Limb (tissue), 2 donors: ENCODE results near the gene ROBO2.
A peak's percentile ranks its signal among the peaks of the same experiment; 100 is the strongest.
"Not testable (repeated sequence)": the region's sequence is repeated elsewhere in the genome, so short reads cannot be mapped to it uniquely, and the experiment has no call there.

Experiments used
- DNase-seq, 2 donors: peaks; one replicate each; pipeline ENCODE4 v3.0.0-alpha.2; 2016; ENCODE audit errors: extremely low spot score in 2 of 2

ROBO2 gene

DNA sequence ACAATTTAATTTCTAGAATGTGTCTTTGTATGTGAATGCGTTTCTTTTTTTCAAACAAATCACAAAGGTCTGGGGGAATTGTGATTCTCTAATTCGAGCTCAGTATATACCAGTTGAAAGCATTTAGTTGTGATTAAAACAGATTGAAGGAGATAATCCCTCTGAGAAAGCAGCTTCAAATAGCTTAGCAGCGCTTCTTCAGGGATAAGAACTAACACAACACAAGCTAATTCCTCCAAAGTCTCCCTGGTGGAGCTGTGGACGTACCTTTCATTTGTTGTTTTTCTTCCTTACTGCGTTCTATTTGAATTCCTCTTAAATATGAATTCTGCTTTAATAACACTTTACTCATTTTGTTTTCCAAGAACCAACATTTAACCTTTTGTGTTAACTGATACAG is 286.7 kb downstream of the ROBO2 start:
- DNase-seq: no peak

GRCh38 chr3:77328690-77329089 is 288.8 kb downstream of the ROBO2 start:
- DNase-seq: peak in 1 of 2 donors; percentile 24

DNA sequence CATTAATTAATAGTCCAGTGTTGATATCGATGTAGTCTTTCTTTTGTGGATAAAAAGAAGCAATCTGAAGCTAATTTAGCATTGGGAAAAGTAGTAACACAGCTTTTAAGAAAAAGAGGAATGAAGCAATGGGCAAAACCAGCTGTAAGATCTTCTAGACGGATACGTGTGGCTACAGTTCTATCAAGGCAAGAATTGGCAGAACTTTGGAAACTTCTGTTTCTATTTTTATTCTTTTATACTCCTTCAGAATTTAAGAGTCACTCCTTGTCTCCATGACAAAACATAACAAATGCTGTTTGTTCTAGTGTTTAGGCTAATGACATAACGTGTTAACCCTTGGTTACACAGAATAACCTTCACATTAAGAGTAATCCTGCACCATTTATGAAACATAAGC is 289.2 kb downstream of the ROBO2 start:
- peak in 1 of 2 donors; percentile 62 for DNase-seq

DNA sequence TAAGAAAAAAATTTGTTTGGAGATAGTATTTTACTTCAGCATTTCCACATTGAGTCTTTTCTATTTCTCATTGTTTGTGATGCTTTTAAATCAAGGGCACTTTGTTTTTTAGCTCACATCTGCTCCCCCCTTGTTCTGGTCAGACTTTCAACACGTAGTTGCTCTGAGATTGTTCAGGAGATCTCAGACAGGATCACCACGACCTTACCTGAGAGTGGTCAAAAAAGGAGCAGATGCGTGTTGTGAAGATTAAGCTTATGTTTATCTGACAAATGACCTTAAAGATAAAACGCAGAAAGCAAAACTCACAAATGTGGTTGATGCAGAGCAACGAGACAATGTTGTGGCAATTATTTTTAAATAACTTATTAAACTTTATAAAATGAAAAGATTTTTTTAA is 298.3 kb downstream of the ROBO2 start:
- DNase-seq: no peak

DNA sequence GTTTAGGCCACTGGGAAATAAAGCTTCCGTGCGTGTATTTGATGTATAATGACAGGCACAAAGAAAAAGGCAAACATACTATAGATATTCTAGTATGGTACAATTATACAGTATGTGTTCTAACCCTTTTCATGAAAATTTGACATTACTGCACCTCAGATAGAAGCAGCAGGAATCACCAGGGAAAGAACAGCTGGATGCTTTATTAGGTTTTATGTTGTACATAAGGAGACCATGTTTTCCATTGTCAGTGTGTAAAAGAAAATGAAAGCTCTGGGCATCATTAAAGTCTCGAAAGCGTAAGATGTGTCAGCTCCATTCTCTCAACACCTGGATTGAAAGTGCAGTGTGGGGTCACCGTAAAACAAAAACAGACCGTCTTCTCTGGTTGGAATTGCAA is 302.1 kb downstream of the ROBO2 start:
- DNase-seq: no peak

DNA sequence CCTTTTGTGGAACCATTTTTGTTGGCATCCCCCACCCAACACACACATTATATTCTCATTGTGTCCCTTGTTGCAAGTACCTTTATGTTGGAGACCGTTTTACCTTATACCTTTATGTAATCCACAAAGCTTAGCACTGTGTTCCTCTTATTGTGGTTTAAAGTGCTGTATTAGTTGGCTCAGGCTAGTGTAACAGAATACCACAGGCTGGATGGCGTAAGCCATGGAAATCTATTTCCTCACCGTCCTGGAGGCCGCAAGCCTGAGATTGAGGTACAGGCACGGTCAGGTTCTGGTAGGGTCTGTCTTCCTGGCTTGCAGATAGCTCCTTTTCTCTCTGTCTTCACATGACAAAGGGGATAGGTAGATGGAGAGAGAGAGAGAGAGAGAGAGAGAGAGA is 302.8 kb downstream of the ROBO2 start:
- no peak for DNase-seq

DNA sequence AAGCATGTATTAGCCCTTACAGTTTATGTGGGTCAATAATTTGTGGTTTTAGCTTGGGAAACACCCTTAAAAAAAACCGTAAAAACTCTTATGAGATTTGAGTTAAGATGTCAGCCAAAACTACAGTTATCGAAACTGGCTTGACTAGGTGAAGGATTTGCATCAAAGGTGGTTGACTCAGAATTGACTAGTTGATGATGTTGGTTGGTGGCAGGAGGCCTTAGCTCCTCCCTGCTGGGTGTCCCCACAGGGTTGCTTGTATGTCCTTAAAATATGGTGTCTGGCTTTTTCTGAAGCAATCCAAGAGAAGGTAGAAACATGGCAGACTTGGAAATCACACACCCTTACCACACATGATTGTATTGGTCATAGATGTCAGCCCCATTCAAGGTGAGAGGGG is 305.1 kb downstream of the ROBO2 start:
- no peak for DNase-seq

DNA sequence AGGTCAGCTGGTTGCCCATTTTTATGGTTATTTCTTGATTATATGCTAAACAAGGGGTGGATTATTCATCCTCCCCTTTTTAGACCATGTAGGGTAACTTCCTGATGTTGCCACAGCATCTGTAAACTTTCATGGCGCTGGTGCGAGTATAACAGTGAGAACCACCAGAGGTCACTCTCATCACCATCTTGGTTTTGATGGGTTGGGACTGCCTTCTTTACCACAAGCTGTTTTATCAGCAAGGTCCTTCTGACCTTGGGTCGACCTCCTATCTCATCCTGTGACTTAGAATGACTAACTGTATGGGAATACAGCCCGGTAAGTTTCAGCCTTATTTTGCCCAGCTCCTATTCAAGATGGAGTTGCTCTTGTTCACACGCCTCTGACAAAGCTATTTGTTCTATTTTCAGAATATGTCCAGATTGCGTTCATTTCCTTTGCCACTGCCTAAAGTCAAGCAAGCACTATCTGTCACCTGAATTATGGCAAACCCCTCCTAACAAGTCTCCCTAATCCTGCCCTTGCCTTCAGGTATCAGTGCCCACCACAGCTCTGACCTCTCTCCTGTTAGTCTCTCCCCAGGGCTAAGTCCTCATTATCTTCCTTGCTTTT is 308.5 kb downstream of the ROBO2 start:
- DNase-seq: no peak

DNA sequence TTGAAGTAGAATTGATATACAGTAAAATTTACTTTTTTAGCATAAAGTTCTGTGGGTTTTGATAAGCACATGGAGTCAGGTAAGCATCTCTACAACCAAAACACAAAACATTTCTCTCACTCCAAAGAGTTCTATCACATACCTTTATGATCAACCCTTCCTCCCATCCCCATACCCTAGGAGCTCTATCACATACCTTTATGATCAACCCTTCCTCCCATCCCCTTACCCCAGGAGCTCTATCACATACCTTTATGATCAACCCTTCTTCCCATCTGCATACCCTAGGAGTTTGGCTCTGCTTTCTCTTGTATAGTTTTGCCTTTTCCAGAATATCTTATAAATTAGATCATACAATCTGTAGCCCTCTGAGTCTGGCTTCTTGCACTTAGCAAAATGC is 315.1 kb downstream of the ROBO2 start:
- no peak for DNase-seq

DNA sequence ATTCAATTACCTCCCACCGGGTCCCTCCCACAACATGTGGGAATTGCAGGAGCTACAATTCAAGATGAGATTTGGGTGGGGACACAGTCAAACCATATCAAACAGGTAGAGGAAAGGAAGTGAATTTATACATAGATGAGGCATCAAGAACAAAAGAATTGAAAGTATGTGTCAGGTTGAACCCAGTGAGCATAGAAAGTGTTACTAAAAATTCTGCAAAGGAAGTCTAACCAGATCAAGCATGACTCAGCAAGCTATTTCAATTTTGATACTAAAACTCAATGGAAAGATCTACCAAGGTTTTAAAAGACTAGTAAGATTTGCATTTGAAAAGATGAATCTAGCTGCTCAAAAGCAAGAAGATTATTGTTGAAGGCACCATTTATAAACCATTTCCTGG is 323.0 kb downstream of the ROBO2 start:
- no peak for DNase-seq

DNA sequence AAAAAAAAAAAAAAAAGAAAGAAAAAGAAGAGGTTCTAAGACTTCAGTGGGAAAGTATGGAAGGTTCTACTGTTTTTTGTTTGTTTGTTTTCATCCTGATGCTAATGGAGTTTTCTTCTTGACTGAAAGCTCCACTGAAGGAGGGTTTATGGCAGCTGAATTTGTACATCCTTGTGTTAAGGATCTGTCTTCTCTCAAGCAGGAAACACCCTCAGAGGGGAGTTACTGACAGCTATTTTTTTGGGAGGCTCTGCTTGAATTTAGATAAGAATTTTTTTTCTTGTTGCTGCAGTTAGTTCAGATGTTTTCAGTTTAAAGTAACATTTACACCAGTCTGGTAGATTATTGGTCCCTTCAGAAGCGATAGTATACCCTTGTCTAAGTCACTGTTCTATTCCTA is 325.3 kb downstream of the ROBO2 start:
- DNase-seq: no peak

DNA sequence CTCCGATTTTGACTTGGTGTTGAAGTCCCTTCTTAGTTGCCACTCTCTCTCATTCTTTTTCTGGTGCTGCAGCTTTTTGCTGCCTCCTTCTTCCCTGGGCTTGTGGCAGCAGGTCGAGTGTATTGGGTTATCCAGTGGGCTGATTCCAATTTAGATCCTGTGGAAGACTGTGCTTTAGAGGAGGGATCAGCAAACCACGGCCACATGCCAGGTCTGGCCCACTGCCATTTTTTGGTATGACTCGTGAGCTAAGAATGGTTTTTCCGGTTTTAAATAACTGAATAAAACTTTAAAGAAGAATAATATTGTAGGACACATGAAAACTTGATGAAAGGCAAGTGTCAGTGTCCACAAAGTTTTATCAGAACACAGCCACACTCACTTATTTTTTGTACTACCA is 330.5 kb downstream of the ROBO2 start:
- DNase-seq: peak in 1 of 2 donors; percentile 36

GRCh38 chr3:77372018-77372417 is 332.1 kb downstream of the ROBO2 start:
- DNase-seq: no peak

DNA sequence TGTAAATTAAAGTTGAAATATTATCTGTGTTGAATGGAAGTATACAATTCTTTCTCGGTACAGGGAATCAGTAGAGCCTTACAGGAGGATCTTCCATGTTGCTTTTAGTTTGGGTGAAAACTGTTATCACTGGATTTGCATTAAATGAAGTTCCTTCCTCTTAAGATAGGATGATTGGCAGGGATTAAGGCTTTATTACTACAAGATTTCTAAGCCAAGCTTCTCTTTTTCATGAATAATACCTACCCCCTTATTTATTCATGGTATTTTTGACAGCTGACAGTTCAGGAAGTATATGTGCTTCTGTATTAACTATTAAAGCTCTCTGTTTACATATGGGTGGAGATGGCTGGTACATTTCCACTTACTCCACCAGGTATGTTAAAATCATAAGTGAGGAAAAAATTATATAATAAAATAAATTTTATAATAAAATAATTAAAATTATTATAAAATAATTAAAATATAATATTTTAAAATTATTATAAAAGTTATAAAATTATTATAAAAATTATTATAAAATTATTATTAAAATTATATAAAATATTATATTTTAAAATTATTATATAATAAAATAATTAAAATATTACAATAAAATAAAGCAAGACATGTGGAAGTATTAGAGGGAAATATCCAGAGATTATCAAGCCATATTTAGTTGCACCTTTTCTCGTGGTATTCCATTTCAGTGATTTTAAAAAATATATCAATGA is 332.9 kb downstream of the ROBO2 start:
- no peak for DNase-seq

DNA sequence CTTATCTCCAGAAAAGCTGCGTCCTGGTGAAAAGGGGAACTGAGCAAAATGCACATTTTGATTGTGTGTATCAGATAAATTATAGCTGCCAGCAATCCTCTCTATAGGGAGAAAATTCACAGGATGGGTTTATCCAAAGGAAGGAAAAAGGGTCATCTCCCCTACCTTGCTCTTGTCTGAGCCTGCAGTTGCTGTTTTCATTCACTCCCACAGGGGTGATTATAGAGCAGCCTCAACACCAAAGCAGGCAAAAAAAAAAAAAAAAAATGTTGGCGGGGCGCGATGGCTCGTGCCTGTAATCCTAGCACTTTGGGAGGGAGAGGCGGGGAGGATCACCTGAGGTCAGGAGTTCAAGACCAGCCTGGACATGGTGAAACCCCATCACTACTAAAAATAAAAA is 333.7 kb downstream of the ROBO2 start:
- no peak for DNase-seq

- DNase-seq: no peak
Observed at GRCh38 chr3:77376511-77376910, 336.6 kb downstream of the ROBO2 start.

DNA sequence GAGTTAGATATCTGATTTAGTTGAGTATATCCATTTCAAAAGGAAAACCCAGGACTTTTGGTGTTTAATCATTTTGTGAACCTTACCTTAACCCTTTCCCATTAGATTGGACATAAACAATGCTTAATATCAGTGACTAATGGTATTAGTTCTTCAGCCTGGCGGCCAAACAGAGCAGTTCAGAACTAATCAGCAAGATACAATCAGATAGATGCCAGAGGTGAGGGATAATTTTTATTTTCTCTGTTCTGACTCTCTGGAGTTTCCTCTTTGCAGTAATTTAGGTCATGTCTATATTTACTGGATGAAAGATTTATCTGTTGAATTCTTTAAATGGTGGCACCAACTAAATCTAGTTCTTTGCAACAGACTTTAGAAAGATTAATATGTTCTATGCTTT is 337.8 kb downstream of the ROBO2 start:
- no peak for DNase-seq

GRCh38 chr3:77380136-77380535 is 340.2 kb downstream of the ROBO2 start:
- DNase-seq: no peak

GRCh38 chr3:77381431-77381830 is 341.5 kb downstream of the ROBO2 start:
- DNase-seq: no peak

- DNase-seq: no peak
Observed at GRCh38 chr3:77392181-77392580, 352.3 kb downstream of the ROBO2 start.

DNA sequence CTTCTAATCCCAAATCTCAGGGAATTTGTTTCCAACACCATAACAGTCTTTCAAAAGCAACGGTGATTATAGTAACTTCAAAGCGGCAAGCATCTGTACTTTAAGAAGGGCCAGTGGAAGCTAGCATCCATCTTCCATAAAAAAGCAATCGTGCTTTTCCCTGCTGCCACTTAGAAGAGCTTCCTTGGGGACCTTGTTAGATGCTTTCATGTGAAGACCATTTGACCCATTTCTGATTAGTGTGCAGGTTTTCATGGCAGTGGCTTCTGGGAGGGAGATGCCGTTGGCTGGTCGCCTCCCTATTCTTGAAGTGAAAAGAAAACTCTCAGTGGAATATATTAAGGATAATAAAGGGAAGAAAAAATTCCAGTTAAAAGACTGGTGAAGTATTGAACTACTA is 354.1 kb downstream of the ROBO2 start:
- DNase-seq: no peak

DNA sequence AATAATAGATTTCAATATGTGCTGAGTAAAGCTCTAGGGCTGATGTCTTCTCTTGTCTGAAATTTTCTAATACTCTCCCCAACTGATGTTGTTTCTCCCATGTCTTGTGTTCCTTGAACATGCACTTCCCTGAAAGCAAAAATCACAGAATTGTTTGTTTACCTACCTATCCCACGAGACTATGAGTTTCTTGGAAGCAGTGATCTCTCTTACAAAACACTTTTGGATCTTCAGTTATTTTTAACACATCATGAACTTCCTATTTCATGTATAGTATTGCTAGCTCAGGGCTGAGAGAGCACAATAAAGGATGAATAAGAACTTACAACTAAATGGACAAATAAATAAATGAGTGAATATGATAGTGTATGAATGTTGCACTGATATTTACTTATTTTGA is 365.0 kb downstream of the ROBO2 start:
- no peak for DNase-seq

DNA sequence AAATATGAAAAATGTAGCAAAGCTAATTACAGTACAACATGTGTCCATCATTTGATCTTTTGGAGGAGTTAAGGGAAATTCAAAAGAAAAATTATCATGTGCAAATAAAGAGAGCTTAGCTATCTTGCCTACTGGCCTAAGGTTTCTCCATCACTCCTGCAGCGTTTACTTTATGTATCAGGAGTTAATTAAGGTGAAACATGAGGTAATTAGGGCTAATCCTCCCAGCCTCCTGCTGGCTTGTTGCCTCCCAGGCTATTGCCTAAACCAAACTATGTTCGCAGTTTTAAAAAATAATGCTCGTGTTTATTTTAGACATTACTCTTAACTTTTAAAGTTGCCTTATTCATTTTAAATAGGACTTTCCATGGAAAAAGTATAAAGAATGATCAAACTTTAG is 367.5 kb downstream of the ROBO2 start:
- DNase-seq: no peak

- not testable (repeated sequence) for DNase-seq
Observed at GRCh38 chr3:77410334-77410733, 370.4 kb downstream of the ROBO2 start.
